Posterior vena cava (tissue), 2 donors: ENCODE results near the gene EPM2A. TPM values are rescaled to one million over a fixed set of nuclear protein-coding genes. Genes with fewer than 3 reads are reported as not detected.

Experiments used
- DNase-seq: peaks from one replicate; pipeline ENCODE4 v3.0.0-alpha.2; 2020; ENCODE audit warnings: low spot score
- intact Hi-C, 2 donors: fragments of 100-400 bp; cut with DNase I; formaldehyde crosslinking; loops; one replicate each; pipeline versions ENCODE4 v1.14.1 to v1.14.2; 2022 to 2023
- total RNA-seq, 2 donors: library from RNA; stranded (reverse); fragmentation: NEBNext Ultra II Directional; extraction: Animal tissue kit (Norgen Biotek cat#: 25700); gene quantifications; one replicate each; pipeline ENCODE4 v1.2.1, GENCODE V29; 2021
- donor health status: DM: yes; HTN: yes; CAD: no.
- donor health status: DM: yes; HTN: yes; CAD: no.

EPM2A gene
- total RNA-seq, 2 donors from 2014 or later = 24.4 to 24.5 TPM

DNA sequence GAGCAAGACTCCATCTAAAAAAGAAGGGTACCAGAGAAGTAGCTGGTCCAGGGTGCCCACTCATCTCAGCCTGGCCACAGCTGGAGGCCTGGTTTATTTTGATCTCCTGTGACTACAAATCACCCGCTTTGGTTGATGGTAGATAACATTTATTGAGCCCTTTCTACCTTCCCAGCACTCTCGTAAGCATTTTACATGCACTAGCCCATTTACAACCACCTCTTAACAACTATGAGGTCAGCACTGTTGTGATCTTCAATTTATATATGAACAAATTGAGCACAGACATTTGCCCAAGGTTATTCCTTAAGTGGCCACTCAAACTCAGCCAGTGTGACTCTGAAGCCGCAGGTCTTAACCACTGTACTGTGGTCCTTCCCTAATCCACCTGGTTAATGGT, 104.7 kb downstream of the EPM2A start:
- intact Hi-C loops = no loop called here
- no peak for DNase-seq

DNA sequence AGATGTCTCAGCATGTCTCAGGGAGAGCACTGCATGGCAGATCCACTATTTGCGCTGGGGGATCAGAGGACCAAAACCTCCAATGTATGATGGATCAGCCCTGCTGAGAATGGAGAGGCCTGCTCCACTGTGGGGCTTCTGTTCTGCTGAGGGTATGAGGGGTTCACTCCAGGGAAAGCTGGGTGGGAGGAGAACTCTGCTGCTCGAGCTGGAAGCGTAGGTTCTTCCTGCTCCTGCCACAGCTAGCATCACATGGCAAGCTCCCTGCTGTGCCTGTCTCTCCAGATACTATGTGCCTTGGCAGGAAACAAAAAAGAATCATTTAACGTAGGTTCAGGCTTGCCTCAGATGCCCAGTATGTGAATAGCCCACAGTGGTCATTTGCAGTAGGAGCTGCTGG, 105.8 kb downstream of the EPM2A start:
- DNase-seq = no peak
- intact Hi-C loops = no loop called here

DNA sequence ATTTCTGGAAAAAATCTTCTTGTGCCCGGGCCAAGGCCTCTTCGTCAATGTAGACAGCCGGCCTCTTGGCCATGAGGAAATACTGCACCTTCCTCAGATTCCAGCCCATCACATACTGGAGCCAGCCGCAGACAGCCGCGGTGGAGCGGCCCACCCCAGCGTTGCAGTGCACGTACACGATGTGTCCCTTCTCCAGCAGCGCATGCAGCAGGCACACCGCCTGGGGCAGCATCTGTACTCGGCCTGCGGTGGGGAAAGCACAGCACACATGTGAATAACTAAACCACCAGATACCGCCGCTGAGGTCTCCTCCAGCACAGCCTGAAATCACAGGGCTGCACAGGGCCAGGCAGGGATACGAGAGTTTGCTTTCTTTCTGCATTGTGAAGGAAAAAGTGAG, 107.9 kb downstream of the EPM2A start:
- intact Hi-C loops = no loop called here
- DNase-seq = peak; percentile 60

DNA sequence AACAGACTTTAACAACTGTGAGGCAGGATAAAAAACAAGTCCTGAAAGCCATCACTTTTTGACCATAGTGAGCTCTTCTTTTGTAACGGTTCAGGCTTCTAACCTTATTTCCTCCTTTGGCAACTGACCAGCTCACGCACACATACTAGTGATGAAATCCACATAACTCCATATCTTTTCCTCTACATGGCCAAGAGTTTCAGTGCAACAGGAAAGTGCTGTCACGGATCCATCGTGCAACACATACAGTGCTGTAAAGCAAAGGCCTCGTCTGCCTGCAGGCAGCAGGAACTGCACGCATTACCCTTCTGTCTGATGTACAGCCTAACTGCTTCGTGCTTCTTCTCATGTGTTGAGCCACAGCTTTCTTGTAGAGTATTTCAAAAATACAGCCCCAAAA, 108.5 kb downstream of the EPM2A start:
- DNase-seq = no peak

DNA sequence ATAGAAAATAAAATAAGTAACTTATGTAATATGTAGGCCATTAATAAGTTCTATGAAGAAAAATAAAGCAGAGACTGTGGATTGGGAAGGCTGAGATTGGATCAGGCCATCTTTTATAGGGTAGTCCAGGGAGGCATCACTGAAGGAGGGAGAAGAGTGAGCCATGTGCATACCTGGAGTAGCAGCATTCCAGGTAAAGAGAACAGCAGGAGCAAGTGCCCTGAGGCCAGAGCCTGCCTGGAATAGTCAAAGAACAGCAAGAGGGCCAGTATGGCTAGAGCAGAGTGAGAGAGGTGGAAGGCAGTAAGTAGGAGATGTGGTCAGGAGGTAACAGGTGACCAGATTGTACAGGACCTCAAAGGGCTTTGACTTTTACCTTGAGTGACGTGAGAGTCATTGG, 112.1 kb downstream of the EPM2A start:
- intact Hi-C loops = no loop called here
- no peak for DNase-seq

More for the DNA sequence above, 108.5 kb downstream of the EPM2A start:
- intact Hi-C loops = no loop called here

DNA sequence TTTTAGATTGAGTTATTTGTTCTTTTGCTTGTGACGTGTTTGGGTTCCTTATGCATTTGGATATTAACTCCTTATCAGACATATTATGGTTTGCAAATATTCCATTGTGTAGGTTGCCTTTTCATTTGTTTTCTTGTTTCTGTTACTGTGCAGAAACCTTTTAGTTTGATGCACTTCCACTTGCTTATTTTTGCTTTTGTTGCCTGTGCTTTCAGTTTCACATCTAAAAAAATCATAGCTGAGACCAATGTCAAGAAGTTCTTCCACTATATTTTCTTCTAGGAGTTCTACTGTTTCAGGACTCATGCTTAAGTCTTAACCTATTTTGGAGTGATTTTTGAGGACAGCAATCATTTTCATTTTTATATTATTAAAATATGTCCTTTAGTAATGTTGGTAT, 113.5 kb downstream of the EPM2A start:
- no peak for DNase-seq
- intact Hi-C loops = no loop called here

DNA sequence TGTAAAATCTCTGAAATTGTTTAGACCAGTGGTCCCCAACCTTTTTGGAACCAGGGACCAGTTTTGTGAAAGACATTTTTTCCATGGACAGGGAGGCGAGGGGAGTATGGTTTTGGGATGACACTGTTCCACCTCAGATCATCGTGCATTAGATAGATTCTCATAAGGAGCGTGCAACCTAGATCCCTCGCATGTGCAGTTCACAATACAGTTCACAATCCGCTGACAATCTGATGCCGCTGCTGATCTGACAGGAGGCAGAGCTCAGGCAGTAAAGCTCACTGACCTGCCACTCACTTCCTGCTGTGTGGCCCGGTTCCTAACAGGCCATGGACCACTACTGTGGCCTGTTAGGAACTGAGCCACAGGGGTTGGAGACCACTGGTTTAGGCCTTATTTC, 115.2 kb downstream of the EPM2A start:
- DNase-seq = no peak
- intact Hi-C loops = no loop called here

DNA sequence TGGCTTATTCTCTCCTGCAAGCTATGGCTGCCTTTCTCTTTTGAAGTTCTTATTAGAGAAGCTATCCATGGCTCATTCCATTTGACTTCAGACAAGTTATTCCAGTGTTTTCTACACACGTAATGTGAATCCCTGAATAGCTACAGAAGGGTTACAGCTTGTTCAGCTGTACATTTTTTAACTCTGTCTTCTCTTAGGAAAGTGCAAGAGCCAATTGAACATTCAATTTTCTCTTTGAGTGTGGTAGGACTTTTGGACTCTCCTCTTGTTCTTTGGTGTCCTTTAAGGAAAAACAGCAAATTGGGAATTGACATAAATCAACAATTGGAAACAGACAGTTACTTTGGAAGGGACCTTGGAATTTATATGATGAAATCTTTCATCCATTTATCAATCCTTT, 125.8 kb downstream of the EPM2A start:
- DNase-seq = no peak
- intact Hi-C loops = no loop called here

DNA sequence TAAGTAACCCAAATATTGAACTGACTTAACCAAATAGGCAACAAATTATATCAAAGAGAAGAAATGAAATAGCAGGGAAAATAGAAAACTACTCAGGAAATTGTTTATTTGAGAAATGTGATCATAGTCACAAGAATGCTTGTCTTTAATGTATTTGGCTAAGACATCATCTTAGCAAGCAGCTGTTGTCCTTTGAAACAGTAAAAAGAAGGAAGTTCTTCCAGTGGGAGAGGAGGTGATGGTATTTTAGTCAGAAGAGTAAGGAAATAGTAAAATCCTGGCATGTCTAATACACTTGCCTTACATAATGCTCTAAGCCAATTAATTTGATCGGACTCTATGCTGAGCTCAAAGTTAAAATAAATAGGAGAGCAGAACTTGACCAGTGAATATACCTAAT, 126.5 kb downstream of the EPM2A start:
- intact Hi-C loops = no loop called here

DNA sequence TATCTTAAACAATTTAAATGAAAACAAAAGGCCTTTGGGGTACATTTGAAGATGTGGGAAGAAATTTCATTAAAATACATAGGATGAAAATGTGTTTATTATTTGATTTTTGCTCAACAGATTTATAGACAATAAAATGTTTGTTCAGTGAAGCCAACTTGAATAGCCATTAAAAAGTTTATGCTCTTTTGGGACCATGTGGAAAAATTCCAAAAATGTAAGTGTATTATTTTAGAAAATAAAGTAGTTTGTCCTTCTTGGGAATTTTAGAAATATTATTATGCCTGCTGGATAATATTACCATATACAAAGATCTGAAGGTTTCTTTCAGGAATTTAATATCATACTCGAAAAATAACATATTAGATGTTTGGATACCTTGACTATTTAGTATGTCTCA, 131.3 kb downstream of the EPM2A start:
- intact Hi-C loops = no loop called here
- DNase-seq = no peak

More for the DNA sequence above, 126.5 kb downstream of the EPM2A start:
- no peak for DNase-seq

DNA sequence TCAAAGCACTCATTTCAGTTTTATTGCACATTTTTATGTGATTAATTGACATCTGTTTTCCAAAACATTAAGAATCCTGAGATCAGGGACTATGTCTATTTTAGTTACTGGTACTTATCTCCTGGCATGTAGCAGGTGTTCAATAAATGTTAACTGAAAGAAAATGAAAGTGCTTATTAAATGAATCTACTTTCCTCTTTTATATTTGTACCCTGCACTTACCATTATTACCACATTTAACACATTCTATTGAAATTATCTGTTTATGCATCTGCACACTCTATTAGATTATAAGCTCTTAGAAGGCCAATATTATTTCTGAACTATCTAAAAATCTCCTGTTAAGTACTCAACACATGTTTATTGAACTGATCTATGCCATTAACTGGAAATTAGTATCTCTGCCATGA, 131.9 kb downstream of the EPM2A start:
- no peak for DNase-seq
- intact Hi-C loops = no loop called here

DNA sequence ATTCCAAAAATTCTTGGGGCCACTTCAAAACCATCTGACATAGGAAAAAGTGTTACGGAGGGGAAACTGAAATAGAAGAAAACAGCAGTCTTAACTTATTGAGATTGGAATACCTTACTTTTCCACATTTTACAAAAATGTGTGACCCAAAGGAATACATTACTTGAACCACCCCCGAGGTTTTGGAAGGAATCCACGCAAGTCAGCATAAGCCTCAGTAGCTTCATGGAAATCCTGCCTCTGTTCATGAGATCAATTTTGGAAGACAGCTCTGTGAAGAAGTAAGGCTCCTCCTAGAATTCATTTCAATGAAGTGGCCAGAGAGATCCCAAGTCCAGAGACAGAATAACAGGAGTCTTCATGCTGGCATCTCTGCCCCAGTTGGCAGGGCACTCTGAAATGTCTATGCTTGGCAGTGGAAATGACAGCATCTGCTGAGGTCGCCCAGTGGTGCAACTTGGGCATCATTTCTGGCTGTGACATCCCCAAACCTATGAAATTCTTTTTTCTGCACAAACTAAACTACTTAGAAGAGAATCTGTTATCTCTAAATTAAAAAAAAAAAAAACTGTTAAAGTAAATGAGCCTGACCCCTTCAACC, 132.5 kb downstream of the EPM2A start:
- DNase-seq = no peak
- intact Hi-C loops = no loop called here

DNA sequence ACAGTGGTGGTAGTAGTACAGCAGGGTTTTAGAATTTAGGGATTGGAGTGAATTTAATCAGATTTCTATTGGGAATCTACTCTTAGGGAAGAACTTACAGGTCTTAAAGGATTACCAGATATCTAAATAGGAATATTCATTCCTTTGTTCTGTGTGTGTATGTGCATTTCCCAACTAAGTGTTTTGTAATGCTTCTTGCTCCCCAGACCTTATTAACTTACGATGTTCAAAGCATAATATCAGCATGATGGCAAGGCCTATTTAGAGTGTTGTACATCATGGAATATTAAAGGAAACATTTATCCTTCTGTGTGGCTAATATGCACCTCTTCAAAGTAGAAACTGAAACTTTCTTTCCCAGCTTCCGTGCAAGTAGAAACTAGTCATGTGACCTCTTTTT, 133.9 kb downstream of the EPM2A start:
- no peak for DNase-seq
- intact Hi-C loops = no loop called here

DNA sequence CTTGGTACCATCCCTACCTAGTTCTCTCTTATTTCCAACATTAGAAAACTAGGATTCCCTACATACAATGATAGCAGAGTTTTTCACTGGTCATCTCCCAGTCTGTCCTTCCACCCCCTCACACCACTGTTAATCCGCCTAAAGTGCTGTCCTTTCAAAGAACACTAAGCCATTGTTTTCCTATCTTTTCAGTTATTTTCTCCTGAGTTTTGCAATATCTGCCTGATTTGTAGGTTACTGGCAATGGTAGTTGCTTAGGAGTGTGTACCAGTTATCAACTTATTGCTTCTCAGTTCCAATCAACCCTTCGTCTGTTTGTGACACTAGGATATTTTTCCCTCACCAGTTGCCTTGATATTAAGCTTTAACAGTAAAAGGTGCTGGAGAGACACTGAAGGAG, 135.0 kb downstream of the EPM2A start:
- no peak for DNase-seq
- intact Hi-C loops = no loop called here

DNA sequence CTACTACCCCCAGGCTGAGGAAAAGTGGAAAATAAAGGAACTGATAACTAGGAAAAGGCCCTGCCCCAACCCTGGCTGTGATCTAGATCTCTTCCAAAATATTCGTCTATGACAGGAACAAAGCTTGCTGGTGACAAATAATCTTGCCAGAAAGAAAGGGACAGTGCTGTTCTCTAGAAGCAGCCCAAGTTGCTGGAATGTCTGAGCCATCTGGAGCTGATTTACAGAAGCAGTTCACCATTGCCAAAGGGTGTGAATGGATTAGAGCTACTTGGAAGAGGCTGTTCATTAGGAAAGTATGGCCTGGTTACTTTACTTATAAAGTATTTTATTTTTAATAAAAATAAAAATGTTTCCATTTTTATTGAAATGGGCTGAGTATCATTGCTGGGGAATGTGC, 146.3 kb downstream of the EPM2A start:
- intact Hi-C loops = no loop called here
- DNase-seq = no peak

DNA sequence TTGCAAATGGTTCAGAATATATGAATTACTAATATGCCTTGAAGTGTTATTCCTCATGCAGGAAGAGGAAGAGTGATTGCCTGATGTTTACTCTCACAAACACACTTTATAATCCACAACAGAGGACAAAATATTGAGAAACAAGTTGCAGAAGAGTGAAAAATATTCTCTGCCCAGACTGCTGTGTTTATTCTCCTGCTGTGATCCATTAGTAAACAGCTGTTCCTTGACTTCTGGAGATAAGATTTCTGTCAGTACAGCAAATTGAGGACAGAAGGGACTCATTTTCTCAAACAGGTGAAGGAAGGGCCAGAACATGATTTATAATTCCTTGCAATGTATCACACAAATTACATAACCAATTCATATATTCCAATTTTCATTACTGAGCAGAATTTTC, 148.0 kb downstream of the EPM2A start:
- intact Hi-C loops = no loop called here
- no peak for DNase-seq

DNA sequence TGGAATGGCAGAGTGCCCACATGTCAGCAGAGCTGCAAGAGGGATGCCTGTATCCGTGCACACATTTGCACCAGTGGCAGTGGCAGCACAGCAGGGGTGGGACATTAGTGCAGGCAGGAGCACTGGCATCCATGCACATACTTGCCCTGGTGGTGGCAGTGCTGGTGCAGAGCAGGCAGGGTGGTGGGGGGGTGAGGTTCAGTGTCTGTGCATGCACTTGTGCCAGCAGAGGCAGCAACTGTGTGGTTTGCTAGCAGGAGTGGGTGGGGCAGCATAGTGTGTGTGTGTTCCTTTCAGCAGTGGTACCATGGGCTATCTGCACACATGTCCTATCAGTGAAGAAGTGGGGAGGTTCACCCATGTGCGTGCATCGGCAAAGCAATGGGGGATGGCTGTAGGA, 151.6 kb downstream of the EPM2A start:
- no peak for DNase-seq
- intact Hi-C loops = loop anchor here in 1 of 2 donors (2.0 kb wide), 1 partner anchor 23 kb away; no protein-coding TSS in a partner anchor

Other genes with a start within 250 kb of the EPM2A start
- gene FBXO30, start 79.3 kb upstream of the EPM2A start, total RNA-seq = 10 to 100 TPM; 17.4 to 19.0 TPM
- 10 to 100 TPM; 16.2 to 18.3 TPM for gene SHPRH, start 228.8 kb upstream of the EPM2A start, total RNA-seq